ENCODE results near the gene ANO9. TPM values are rescaled to one million over a fixed set of nuclear protein-coding genes. Genes with fewer than 3 reads are reported as not detected.

Gene ANO9
- total RNA-seq, 3 donors from 2014 or later, result 16.5 to 21.7 (median 20.4) TPM

GRCh38 chr11:462107-462890, 20.5 kb upstream of the ANO9 start:
- Mint-ChIP-seq H3K4me1 (ENCODE audit: low read depth) (peaks cover 7% of the 10 kb centered on the region), H3K4me3 (no peak overlapping the region), H3K36me3 (ENCODE audit: insufficient read depth) (peaks cover 2% of the 10 kb centered on the region), H3K9me3 (no peaks in the 10 kb centered on the region), H3K27me3 (ENCODE audit: low read depth) (no peaks in the 10 kb centered on the region)
- ATAC-seq, result no peak
- DNase-seq, result no peak

GRCh38 chr11:461626-462025, 19.8 kb upstream of the ANO9 start:
- ATAC-seq, result no peak
- H3K36me3 Mint-ChIP-seq (ENCODE audit: insufficient read depth), result peaks cover 2% of the 10 kb centered on the region
- H3K4me3 Mint-ChIP-seq, result no peak overlapping the region
- no peaks in the 10 kb centered on the region for H3K27me3 Mint-ChIP-seq (ENCODE audit: low read depth)
- no peaks in the 10 kb centered on the region for H3K9me3 Mint-ChIP-seq
- peaks cover 13% of the 10 kb centered on the region for H3K4me1 Mint-ChIP-seq (ENCODE audit: low read depth)
- no peak for DNase-seq

GRCh38 chr11:460331-461199, 18.8 kb upstream of the ANO9 start:
- H3K4me3 Mint-ChIP-seq, result no peak overlapping the region
- no peak for DNase-seq
- H3K27me3 Mint-ChIP-seq (ENCODE audit: low read depth), result no peaks in the 10 kb centered on the region

GRCh38 chr11:459511-460220, 17.9 kb upstream of the ANO9 start:
- Mint-ChIP-seq H3K4me3 (no peak overlapping the region), H3K4me1 (ENCODE audit: low read depth) (peaks cover 20% of the 10 kb centered on the region), H3K9me3 (no peaks in the 10 kb centered on the region), H3K27me3 (ENCODE audit: low read depth) (no peaks in the 10 kb centered on the region), H3K36me3 (ENCODE audit: insufficient read depth) (peaks cover 2% of the 10 kb centered on the region)
- ATAC-seq, result no peak
- DNase-seq, result no peak

More at GRCh38 chr11:460331-461199, 18.8 kb upstream of the ANO9 start:
- peaks cover 2% of the 10 kb centered on the region for H3K36me3 Mint-ChIP-seq (ENCODE audit: insufficient read depth)
- H3K4me1 Mint-ChIP-seq (ENCODE audit: low read depth), result peaks cover 20% of the 10 kb centered on the region
- ATAC-seq, result no peak
- no peaks in the 10 kb centered on the region for H3K9me3 Mint-ChIP-seq

GRCh38 chr11:457111-457760, 15.4 kb upstream of the ANO9 start:
- H3K36me3 Mint-ChIP-seq (ENCODE audit: insufficient read depth), result peaks cover 5% of the 10 kb centered on the region
- no peaks in the 10 kb centered on the region for H3K9me3 Mint-ChIP-seq
- peak overlapping the region; percentile 31 for H3K4me3 Mint-ChIP-seq
- ATAC-seq (peak; percentile 11 to 31), DNase-seq (no peak)
- peaks cover 20% of the 10 kb centered on the region for H3K4me1 Mint-ChIP-seq (ENCODE audit: low read depth)
- no peaks in the 10 kb centered on the region for H3K27me3 Mint-ChIP-seq (ENCODE audit: low read depth)

- DNase-seq, result no peak
Measured at GRCh38 chr11:456533-456932, 14.7 kb upstream of the ANO9 start.

GRCh38 chr11:455566-456147, 13.8 kb upstream of the ANO9 start:
- H3K36me3 Mint-ChIP-seq (ENCODE audit: insufficient read depth), result peaks cover 3% of the 10 kb centered on the region
- DNase-seq, result no peak
- peaks cover 29% of the 10 kb centered on the region for H3K4me1 Mint-ChIP-seq (ENCODE audit: low read depth)
- H3K4me3 Mint-ChIP-seq, result no peak overlapping the region
- ATAC-seq, result no peak
- H3K9me3 Mint-ChIP-seq, result no peaks in the 10 kb centered on the region
- H3K27me3 Mint-ChIP-seq (ENCODE audit: low read depth), result no peaks in the 10 kb centered on the region

More at GRCh38 chr11:456533-456932, 14.7 kb upstream of the ANO9 start:
- peaks cover 22% of the 10 kb centered on the region for H3K4me1 Mint-ChIP-seq (ENCODE audit: low read depth)
- peaks cover 5% of the 10 kb centered on the region for H3K36me3 Mint-ChIP-seq (ENCODE audit: insufficient read depth)
- no peaks in the 10 kb centered on the region for H3K9me3 Mint-ChIP-seq
- no peak overlapping the region for H3K4me3 Mint-ChIP-seq
- peak; percentile 88 to 89 for ATAC-seq
- H3K27me3 Mint-ChIP-seq (ENCODE audit: low read depth), result no peaks in the 10 kb centered on the region

GRCh38 chr11:454801-455565, 13.2 kb upstream of the ANO9 start:
- Mint-ChIP-seq H3K4me1 (ENCODE audit: low read depth) (peaks cover 29% of the 10 kb centered on the region), H3K9me3 (no peaks in the 10 kb centered on the region), H3K36me3 (ENCODE audit: insufficient read depth) (peaks cover 3% of the 10 kb centered on the region), H3K27me3 (ENCODE audit: low read depth) (no peaks in the 10 kb centered on the region), H3K4me3 (no peak overlapping the region)
- ATAC-seq (no peak), DNase-seq (no peak)

GRCh38 chr11:454043-454442, 12.2 kb upstream of the ANO9 start:
- no peak for DNase-seq
- no peak overlapping the region for H3K4me3 Mint-ChIP-seq
- peaks cover 3% of the 10 kb centered on the region for H3K36me3 Mint-ChIP-seq (ENCODE audit: insufficient read depth)
- ATAC-seq, result no peak
- H3K4me1 Mint-ChIP-seq (ENCODE audit: low read depth), result peaks cover 32% of the 10 kb centered on the region
- H3K9me3 Mint-ChIP-seq, result no peaks in the 10 kb centered on the region
- H3K27me3 Mint-ChIP-seq (ENCODE audit: low read depth), result no peaks in the 10 kb centered on the region

GRCh38 chr11:453564-453963, 11.8 kb upstream of the ANO9 start:
- no peaks in the 10 kb centered on the region for H3K9me3 Mint-ChIP-seq
- no peak for DNase-seq
- H3K36me3 Mint-ChIP-seq (ENCODE audit: insufficient read depth), result peaks cover 3% of the 10 kb centered on the region
- peaks cover 35% of the 10 kb centered on the region for H3K4me1 Mint-ChIP-seq (ENCODE audit: low read depth)
- no peak overlapping the region for H3K4me3 Mint-ChIP-seq
- no peaks in the 10 kb centered on the region for H3K27me3 Mint-ChIP-seq (ENCODE audit: low read depth)
- ATAC-seq, result no peak

- ATAC-seq (no peak), DNase-seq (no peak)
- H3K4me3 Mint-ChIP-seq, result peak overlapping the region; percentile 19
- peaks cover 3% of the 10 kb centered on the region for H3K36me3 Mint-ChIP-seq (ENCODE audit: insufficient read depth)
- H3K4me1 Mint-ChIP-seq (ENCODE audit: low read depth), result peaks cover 37% of the 10 kb centered on the region
- H3K9me3 Mint-ChIP-seq, result no peaks in the 10 kb centered on the region
- H3K27me3 Mint-ChIP-seq (ENCODE audit: low read depth), result no peaks in the 10 kb centered on the region
Measured at GRCh38 chr11:452916-453527, 11.2 kb upstream of the ANO9 start.

GRCh38 chr11:452203-452744, 10.5 kb upstream of the ANO9 start:
- Mint-ChIP-seq H3K27me3 (ENCODE audit: low read depth) (no peaks in the 10 kb centered on the region), H3K4me1 (ENCODE audit: low read depth) (peaks cover 30% of the 10 kb centered on the region), H3K9me3 (no peaks in the 10 kb centered on the region), H3K4me3 (no peak overlapping the region), H3K36me3 (ENCODE audit: insufficient read depth) (peaks cover 3% of the 10 kb centered on the region)
- ATAC-seq (no peak), DNase-seq (no peak)
